HepG2 (cell line): ENCODE measurements around the gene SUSD3.

Source experiments
- ARNTL ChIP-seq: sonication (generic); formaldehyde crosslinking; IDR thresholded peaks from 2 replicates; pipeline ENCODE4 v1.4.0; 2020; ENCODE audit warnings: mild to moderate bottlenecking, missing genetic modification reagents
- FOSL1 ChIP-seq: sonication (generic); formaldehyde crosslinking; IDR thresholded peaks from 2 replicates; pipeline ENCODE4 v1.9.0; 2021; ENCODE audit warnings: missing genetic modification reagents, borderline replicate concordance
- MAX ChIP-seq: IDR thresholded peaks from 2 replicates; pipeline ENCODE4 v1.6.1; 2012; ENCODE audit warnings: inconsistent platforms
- PHF20 ChIP-seq: sonication (generic); formaldehyde crosslinking; IDR thresholded peaks from 2 replicates; pipeline ENCODE4 v1.5.0; 2020; ENCODE audit warnings: mild to moderate bottlenecking, missing genetic modification reagents
- RAD21 ChIP-seq: fragments of 450-650 bp; formaldehyde crosslinking; IDR thresholded peaks from 2 replicates; pipeline ENCODE4 v1.5.0; 2020; ENCODE audit warnings: mild to moderate bottlenecking
- SALL2 ChIP-seq: sonication (generic); formaldehyde crosslinking; IDR thresholded peaks from 2 replicates; pipeline ENCODE4 v1.8.1; 2023; ENCODE audit warnings: mild to moderate bottlenecking, missing genetic modification reagents, inconsistent platforms
- SNAPC5 ChIP-seq: sonication (generic); formaldehyde crosslinking; IDR thresholded peaks from 2 replicates; pipeline ENCODE4 v1.8.1; 2023; ENCODE audit warnings: mild to moderate bottlenecking, missing genetic modification reagents, borderline replicate concordance
- ZNF800 ChIP-seq: sonication (generic); formaldehyde crosslinking; IDR thresholded peaks from 2 replicates; pipeline ENCODE4 v1.4.0; 2020; ENCODE audit warnings: missing genetic modification reagents

- TF ChIP-seq FOSL1 (CRISPR knock-in tag) (no peak), MAX (no peak), SNAPC5 (CRISPR knock-in tag) (no peak), SALL2 (CRISPR knock-in tag) (no peak), PHF20 (CRISPR knock-in tag) (no peak), RAD21 (no peak), ZNF800 (CRISPR knock-in tag) (no peak), ARNTL (no peak)
These were observed 18.1 kb upstream of the SUSD3 start for GRCh38 chr9:93040409-93040808.
